Gastroesophageal sphincter (tissue), 3 donors: Measurements from ENCODE around the gene SSBP2.

ENCODE experiments used
- CTCF ChIP-seq, 4 experiments: fragments of 200-600 bp in 2 of 4; fragments of 450-650 bp in 2 of 4; sonication (generic) in 1 of 4; IDR thresholded peaks; one replicate each; pipeline ENCODE4 v1.5.1; 2017 to 2019; ENCODE audit warnings: antibody characterized with exemption in 4 of 4, mild to moderate bottlenecking in 2 of 4, moderate library complexity in 2 of 4
- EP300 ChIP-seq: sonication (generic); formaldehyde crosslinking; IDR thresholded peaks from one replicate; pipeline ENCODE4 v1.6.1; 2017; ENCODE audit warnings: antibody characterized with exemption, mild to moderate bottlenecking
- POLR2A ChIP-seq, 2 donors: fragments of 450-650 bp; IDR thresholded peaks; one replicate each; pipeline ENCODE4 v1.6.1; 2017; ENCODE audit warnings: antibody characterized with exemption in 2 of 2, mild to moderate bottlenecking in 2 of 2, moderate library complexity in 1 of 2
- POLR2AphosphoS5 ChIP-seq: sonication (generic); formaldehyde crosslinking; IDR thresholded peaks from one replicate; pipeline ENCODE4 v1.6.1; 2017; ENCODE audit warnings: antibody characterized with exemption

GRCh38 chr5:81522571-81522970 is 228.3 kb downstream of the SSBP2 start:
- TF ChIP-seq POLR2A (IDR thresholded peaks at IDR 0.05) (no peak), CTCF (IDR thresholded peaks at IDR 0.05) (no peak), EP300 (no peak), POLR2AphosphoS5 (no peak)
